Stomach (tissue), 4 donors: ENCODE results near the gene ODAPH.

Experiments
- EP300 ChIP-seq: sonication (generic); formaldehyde crosslinking; IDR thresholded peaks from one replicate; pipeline ENCODE4 v1.6.1; 2017; ENCODE audit warnings: antibody characterized with exemption
- POLR2A ChIP-seq, 4 donors: fragments of 450-650 bp; IDR thresholded peaks; one replicate each; pipeline ENCODE4 v1.6.1; 2016; ENCODE audit warnings: antibody characterized with exemption in 4 of 4, control low read depth in 2 of 4, mild to moderate bottlenecking in 1 of 4, moderate library complexity in 1 of 4
- TF ChIP-seq, protein P1 (sequence below), 7 experiments: fragments of 450-650 bp in 4 of 7; fragments of 200-600 bp in 3 of 7; sonication (generic) in 3 of 7; IDR thresholded peaks; one replicate each; pipeline ENCODE4 v1.5.1; 2016 to 2019; ENCODE audit warnings: antibody characterized with exemption in 7 of 7, control low read depth in 2 of 7, mild to moderate bottlenecking in 1 of 7

DNA sequence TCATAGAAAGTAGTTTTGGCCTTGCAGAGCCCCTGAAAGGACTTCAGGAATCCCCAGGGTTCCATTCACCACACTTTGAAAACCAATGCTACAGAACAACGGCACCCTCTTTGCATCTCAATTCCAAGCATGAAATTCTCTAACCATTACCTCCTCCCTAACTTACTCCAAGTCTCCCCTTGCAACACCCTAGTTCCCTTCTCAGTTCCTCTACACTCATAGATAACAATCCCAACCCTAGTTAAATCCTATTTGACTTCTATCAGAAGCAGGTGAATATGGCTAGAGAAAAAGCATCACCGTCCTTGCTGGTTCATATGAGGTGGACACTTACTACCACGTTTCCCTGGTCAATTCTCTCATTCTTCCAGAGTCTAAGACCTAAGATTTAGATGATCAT, 44.0 kb upstream of the ODAPH start:
- TF ChIP-seq, protein P1, sequence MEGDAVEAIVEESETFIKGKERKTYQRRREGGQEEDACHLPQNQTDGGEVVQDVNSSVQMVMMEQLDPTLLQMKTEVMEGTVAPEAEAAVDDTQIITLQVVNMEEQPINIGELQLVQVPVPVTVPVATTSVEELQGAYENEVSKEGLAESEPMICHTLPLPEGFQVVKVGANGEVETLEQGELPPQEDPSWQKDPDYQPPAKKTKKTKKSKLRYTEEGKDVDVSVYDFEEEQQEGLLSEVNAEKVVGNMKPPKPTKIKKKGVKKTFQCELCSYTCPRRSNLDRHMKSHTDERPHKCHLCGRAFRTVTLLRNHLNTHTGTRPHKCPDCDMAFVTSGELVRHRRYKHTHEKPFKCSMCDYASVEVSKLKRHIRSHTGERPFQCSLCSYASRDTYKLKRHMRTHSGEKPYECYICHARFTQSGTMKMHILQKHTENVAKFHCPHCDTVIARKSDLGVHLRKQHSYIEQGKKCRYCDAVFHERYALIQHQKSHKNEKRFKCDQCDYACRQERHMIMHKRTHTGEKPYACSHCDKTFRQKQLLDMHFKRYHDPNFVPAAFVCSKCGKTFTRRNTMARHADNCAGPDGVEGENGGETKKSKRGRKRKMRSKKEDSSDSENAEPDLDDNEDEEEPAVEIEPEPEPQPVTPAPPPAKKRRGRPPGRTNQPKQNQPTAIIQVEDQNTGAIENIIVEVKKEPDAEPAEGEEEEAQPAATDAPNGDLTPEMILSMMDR (IDR thresholded peaks at IDR 0.05), result no peak
- no peak for TF ChIP-seq POLR2A (IDR thresholded peaks at IDR 0.05)
- TF ChIP-seq EP300, result no peak
